OCI-LY3 (cell line): ENCODE results near the gene PTPRN2.

ENCODE experiments used
- H2AFZ ChIP-seq: fragments of 200-600, 300-600 bp; shearing (Covaris generic); 2 replicates; pipeline ENCODE4 v1.6.0; 2014; ENCODE audit warnings: antibody characterized with exemption, low read depth, low read length
- H3K27ac ChIP-seq: fragments of 200-600, 300-600 bp; sonication (generic); 2 replicates; pipeline ENCODE4 v1.5.1; 2014; ENCODE audit warnings: mild to moderate bottlenecking, low read length, moderate library complexity, mixed read lengths
- H3K27me3 ChIP-seq: fragments of 200-600, 300-600 bp; sonication (generic); 2 replicates; pipeline ENCODE4 v1.6.1; 2014; ENCODE audit warnings: low read depth, low read length, mixed read lengths
- H3K36me3 ChIP-seq: fragments of 200-600, 300-600 bp; sonication (generic); replicated peaks from 2 replicates; pipeline ENCODE3; 2014; ENCODE audit warnings: low read depth, low read length, mixed read lengths
- H3K4me1 ChIP-seq: fragments of 300-600, 200-600 bp; sonication (generic); 2 replicates; pipeline ENCODE4 v1.6.1; 2014; ENCODE audit warnings: low read length, mixed read lengths
- H3K4me2 ChIP-seq: fragments of 200-600, 300-600 bp; sonication (generic); 2 replicates; pipeline ENCODE4 v1.6.1; 2014; ENCODE audit warnings: low read length, mixed read lengths
- H3K4me3 ChIP-seq: fragments of 300-600, 200-600 bp; sonication (generic); 2 replicates; pipeline ENCODE4 v1.5.1; 2014; ENCODE audit warnings: antibody characterized with exemption, mild to moderate bottlenecking, low read length, moderate library complexity
- H3K79me2 ChIP-seq: fragments of 300-600, 200-600 bp; shearing (Covaris generic); 2 replicates; pipeline ENCODE4 v1.6.1; 2014; ENCODE audit warnings: mild to moderate bottlenecking, low read length, mixed read lengths
- H3K9ac ChIP-seq: fragments of 300-600, 200-600 bp; shearing (Covaris generic); 2 replicates; pipeline ENCODE4 v1.6.0; 2014; ENCODE audit warnings: mild to moderate bottlenecking, low read length, moderate library complexity
- H3K9me3 ChIP-seq: fragments of 200-600, 300-600 bp; shearing (Covaris generic); 2 replicates; pipeline ENCODE4 v1.6.1; 2014; ENCODE audit warnings: low read length, mixed read lengths; ENCODE audit not compliant: insufficient read depth
- H4K20me1 ChIP-seq: fragments of 200-600, 300-600 bp; sonication (generic); 2 replicates; pipeline ENCODE4 v1.6.1; 2016; ENCODE audit warnings: low read length, mixed read lengths; ENCODE audit not compliant: insufficient read depth
- CTCF ChIP-seq: fragments of 200-600, 300-600 bp; sonication (generic); IDR thresholded peaks from 2 replicates; pipeline ENCODE4 v1.5.1; 2014; ENCODE audit warnings: antibody characterized with exemption, low read length, low read depth
- EZH2phosphoT487 ChIP-seq: fragments of 200-600 bp; shearing (Covaris generic); IDR thresholded peaks from 2 replicates; pipeline ENCODE4 v1.6.1; 2018; ENCODE audit warnings: antibody characterized with exemption, mixed run types, low read depth

PTPRN2 gene

GRCh38 chr7:158112571-158113320 is 474.9 kb downstream of the PTPRN2 start:
- H3K36me3 ChIP-seq: no peaks in the 10 kb centered on the region
- H3K27ac ChIP-seq: no peak overlapping the region
- H3K4me1 ChIP-seq: no peaks in the 10 kb centered on the region
- no peaks in the 10 kb centered on the region for H3K27me3 ChIP-seq
- no peak for TF ChIP-seq CTCF
- no peak for TF ChIP-seq EZH2phosphoT487
- no peaks in the 10 kb centered on the region for H4K20me1 ChIP-seq
- no peak overlapping the region for H3K9ac ChIP-seq
- no peaks in the 10 kb centered on the region for H3K79me2 ChIP-seq
- no peak overlapping the region for H3K4me3 ChIP-seq
- no peak overlapping the region for H2AFZ ChIP-seq
- peaks cover 5% of the 10 kb centered on the region; the same call in 1 of the 2 replicates for H3K9me3 ChIP-seq
- H3K4me2 ChIP-seq: no peak overlapping the region

- Histone ChIP-seq H3K36me3 (no peaks in the 10 kb centered on the region), H3K9ac (no peak overlapping the region), H3K9me3 (no peaks in the 10 kb centered on the region), H3K79me2 (no peaks in the 10 kb centered on the region), H3K4me2 (no peak overlapping the region), H3K27me3 (no peaks in the 10 kb centered on the region), H3K27ac (no peak overlapping the region), H3K4me1 (no peaks in the 10 kb centered on the region), H4K20me1 (no peaks in the 10 kb centered on the region), H2AFZ (no peak overlapping the region), H3K4me3 (no peak overlapping the region)
- TF ChIP-seq CTCF: no peak
- no peak for TF ChIP-seq EZH2phosphoT487
These were observed 475.6 kb downstream of the PTPRN2 start for GRCh38 chr7:158111906-158112570.

GRCh38 chr7:158111049-158111751 is 476.4 kb downstream of the PTPRN2 start:
- Histone ChIP-seq H3K9ac (no peak overlapping the region), H4K20me1 (no peaks in the 10 kb centered on the region), H3K36me3 (no peaks in the 10 kb centered on the region), H2AFZ (no peak overlapping the region), H3K9me3 (no peaks in the 10 kb centered on the region), H3K4me2 (no peak overlapping the region), H3K4me1 (no peaks in the 10 kb centered on the region), H3K79me2 (no peaks in the 10 kb centered on the region), H3K27ac (no peak overlapping the region), H3K4me3 (no peak overlapping the region), H3K27me3 (no peaks in the 10 kb centered on the region)
- TF ChIP-seq CTCF (no peak), EZH2phosphoT487 (no peak)

- Histone ChIP-seq H3K4me1 (no peaks in the 10 kb centered on the region), H4K20me1 (no peaks in the 10 kb centered on the region), H3K79me2 (no peaks in the 10 kb centered on the region), H3K36me3 (no peaks in the 10 kb centered on the region), H3K4me3 (no peak overlapping the region), H3K27me3 (no peaks in the 10 kb centered on the region), H2AFZ (no peak overlapping the region), H3K9ac (no peak overlapping the region), H3K4me2 (no peak overlapping the region), H3K9me3 (no peaks in the 10 kb centered on the region), H3K27ac (no peak overlapping the region)
- no peak for TF ChIP-seq EZH2phosphoT487
- no peak for TF ChIP-seq CTCF
These were observed 477.0 kb downstream of the PTPRN2 start for GRCh38 chr7:158110661-158111048.
